SH-SY5Y (cell line): ENCODE results near the gene SLC2A8.

Experiments
- GATA2 ChIP-seq: IDR thresholded peaks from 2 replicates; pipeline ENCODE4 v1.6.1; 2011; ENCODE audit warnings: mild to moderate bottlenecking, low read depth, low read length
- GATA3 ChIP-seq: IDR thresholded peaks from 2 replicates; pipeline ENCODE4 v1.6.1; 2011; ENCODE audit warnings: low read depth, mild to moderate bottlenecking, low read length, moderate library complexity

DNA sequence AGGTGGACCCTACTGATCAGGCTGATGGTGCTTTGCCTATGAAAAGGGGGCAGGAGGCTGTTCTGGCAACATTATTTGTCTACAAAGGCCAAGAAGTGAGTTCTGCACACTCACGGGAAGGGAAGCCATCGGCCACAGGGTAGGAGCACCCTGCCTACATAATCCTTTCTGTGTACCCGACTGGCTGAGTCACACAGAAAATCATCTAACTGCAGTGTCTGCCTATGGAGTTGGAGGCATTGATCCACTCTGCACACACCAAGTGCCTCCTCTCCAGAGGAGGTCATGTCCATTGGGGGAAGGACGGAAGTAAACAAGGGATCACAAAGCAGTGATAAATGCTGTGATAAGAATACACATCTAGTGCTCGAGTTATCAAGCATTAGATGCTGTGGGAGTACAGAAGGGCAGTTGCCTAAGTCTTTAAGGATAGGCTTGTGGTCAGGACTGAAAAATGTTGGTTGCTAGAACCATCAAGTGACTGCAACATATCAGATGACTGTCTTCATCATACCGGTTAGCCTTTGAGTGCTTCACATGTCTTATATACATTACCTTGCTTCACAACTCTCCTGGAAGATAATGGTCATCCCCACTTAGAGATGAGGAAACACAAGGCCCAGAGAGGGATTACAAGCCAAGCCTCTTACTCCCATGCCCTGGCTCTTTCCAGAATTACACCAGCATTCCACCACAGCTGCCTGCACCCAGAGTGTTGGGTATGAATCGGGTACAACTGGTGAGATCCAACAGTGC lies 1.3 kb upstream of the SLC2A8 start:
- TF ChIP-seq GATA2 (no peak), GATA3 (no peak)
